Loucy (cell line): ENCODE data around the gene COL13A1.

Source experiments
- H2AFZ ChIP-seq: fragments of 200-600 bp; sonication (generic); 2 replicates; pipeline ENCODE4 v1.6.0; 2016; ENCODE audit warnings: antibody characterized with exemption, mild to moderate bottlenecking, low read length, moderate library complexity
- H3F3A ChIP-seq: fragments of 200-600 bp; 2 replicates; pipeline ENCODE4 v1.6.0; 2016; ENCODE audit warnings: antibody characterized with exemption, low read depth, mild to moderate bottlenecking
- H3K27me3 ChIP-seq: fragments of 200-600 bp; sonication (generic); 2 replicates; pipeline ENCODE4 v1.6.1; 2014; ENCODE audit warnings: low read length, mild to moderate bottlenecking; ENCODE audit not compliant: insufficient read depth, poor library complexity, severe bottlenecking
- H3K36me3 ChIP-seq: fragments of 200-600 bp; sonication (generic); 2 replicates; pipeline ENCODE4 v1.6.1; 2016; ENCODE audit warnings: low read length; ENCODE audit not compliant: insufficient read depth
- H3K4me1 ChIP-seq: fragments of 200-600 bp; sonication (generic); 2 replicates; pipeline ENCODE4 v1.5.1; 2014; ENCODE audit warnings: low read length, mild to moderate bottlenecking; ENCODE audit not compliant: insufficient read depth, poor library complexity, severe bottlenecking
- H3K4me2 ChIP-seq: fragments of 200-600 bp; sonication (generic); 2 replicates; pipeline ENCODE4 v1.6.0; 2014; ENCODE audit warnings: antibody characterized with exemption, low read length, low read depth, mild to moderate bottlenecking; ENCODE audit not compliant: poor library complexity, severe bottlenecking
- H3K4me3 ChIP-seq: fragments of 200-600 bp; sonication (generic); 2 replicates; pipeline ENCODE4 v1.5.1; 2014; ENCODE audit warnings: low read length, mild to moderate bottlenecking, mixed read lengths; ENCODE audit not compliant: poor library complexity, severe bottlenecking
- H3K79me2 ChIP-seq: fragments of 200-600 bp; sonication (generic); 2 replicates; pipeline ENCODE4 v1.6.1; 2014; ENCODE audit warnings: low read length; ENCODE audit not compliant: insufficient read depth
- H3K9ac ChIP-seq: fragments of 200-600 bp; sonication (generic); 2 replicates; pipeline ENCODE4 v1.6.0; 2014; ENCODE audit warnings: mild to moderate bottlenecking, low read depth, low read length, moderate library complexity; ENCODE audit not compliant: poor library complexity, severe bottlenecking
- H3K9me2 ChIP-seq: fragments of 200-600 bp; sonication (generic); replicated peaks from 2 replicates; pipeline ENCODE4 v1.6.1; 2016; ENCODE audit warnings: low read depth, low read length, mixed read lengths
- H3K9me3 ChIP-seq: fragments of 200-600 bp; sonication (generic); 2 replicates; pipeline ENCODE4 v1.6.1; 2014; ENCODE audit warnings: mild to moderate bottlenecking, antibody characterized with exemption, low read length, low read depth; ENCODE audit not compliant: insufficient read depth
- H4K20me1 ChIP-seq: fragments of 200-600 bp; sonication (generic); 2 replicates; pipeline ENCODE4 v1.6.0; 2014; ENCODE audit warnings: antibody characterized with exemption, low read length, mild to moderate bottlenecking; ENCODE audit not compliant: insufficient read depth, poor library complexity, severe bottlenecking
- EZH2phosphoT487 ChIP-seq: fragments of 200-600 bp; IDR thresholded peaks from 2 replicates; pipeline ENCODE4 v1.6.1; 2018; ENCODE audit warnings: antibody characterized with exemption, mild to moderate bottlenecking, moderate library complexity, borderline replicate concordance
- TF ChIP-seq, protein P1 (sequence below): fragments of 200-600 bp; sonication (generic); conservative IDR thresholded peaks from 2 replicates; pipeline ENCODE4 v1.5.1; 2014; ENCODE audit warnings: mild to moderate bottlenecking, antibody characterized with exemption, low read length

Gene COL13A1

DNA sequence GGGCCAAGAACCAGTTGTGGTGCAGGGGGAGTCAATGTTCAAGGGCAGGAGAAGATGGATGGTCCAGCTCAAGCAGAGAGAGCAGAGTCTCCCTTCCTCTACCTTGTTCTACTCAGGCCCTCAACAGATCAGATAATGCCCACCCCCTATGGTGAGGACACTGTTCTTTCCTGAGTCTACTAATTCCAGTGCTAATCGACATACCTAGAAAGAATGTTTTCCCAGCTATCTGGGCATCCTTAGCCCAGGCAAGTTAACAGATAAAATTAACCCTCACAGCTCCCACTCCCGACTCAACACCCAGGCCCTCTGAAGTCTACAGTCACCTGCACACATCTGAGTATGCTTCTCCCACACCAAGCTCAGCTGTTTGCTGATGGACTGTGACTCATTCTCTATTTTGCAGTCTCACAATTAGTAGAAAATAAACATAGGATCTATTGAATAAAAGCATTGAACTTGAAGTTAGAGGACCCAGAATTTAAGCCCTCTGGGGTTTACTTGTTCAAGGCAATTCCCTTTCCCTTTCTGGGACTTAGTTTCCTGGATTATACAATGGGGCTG is 17.1 kb downstream of the COL13A1 start:
- Histone ChIP-seq H3K4me2 (no peak overlapping the region), H4K20me1 (no peaks in the 10 kb centered on the region), H3K9me2 (no peaks in the 10 kb centered on the region)

DNA sequence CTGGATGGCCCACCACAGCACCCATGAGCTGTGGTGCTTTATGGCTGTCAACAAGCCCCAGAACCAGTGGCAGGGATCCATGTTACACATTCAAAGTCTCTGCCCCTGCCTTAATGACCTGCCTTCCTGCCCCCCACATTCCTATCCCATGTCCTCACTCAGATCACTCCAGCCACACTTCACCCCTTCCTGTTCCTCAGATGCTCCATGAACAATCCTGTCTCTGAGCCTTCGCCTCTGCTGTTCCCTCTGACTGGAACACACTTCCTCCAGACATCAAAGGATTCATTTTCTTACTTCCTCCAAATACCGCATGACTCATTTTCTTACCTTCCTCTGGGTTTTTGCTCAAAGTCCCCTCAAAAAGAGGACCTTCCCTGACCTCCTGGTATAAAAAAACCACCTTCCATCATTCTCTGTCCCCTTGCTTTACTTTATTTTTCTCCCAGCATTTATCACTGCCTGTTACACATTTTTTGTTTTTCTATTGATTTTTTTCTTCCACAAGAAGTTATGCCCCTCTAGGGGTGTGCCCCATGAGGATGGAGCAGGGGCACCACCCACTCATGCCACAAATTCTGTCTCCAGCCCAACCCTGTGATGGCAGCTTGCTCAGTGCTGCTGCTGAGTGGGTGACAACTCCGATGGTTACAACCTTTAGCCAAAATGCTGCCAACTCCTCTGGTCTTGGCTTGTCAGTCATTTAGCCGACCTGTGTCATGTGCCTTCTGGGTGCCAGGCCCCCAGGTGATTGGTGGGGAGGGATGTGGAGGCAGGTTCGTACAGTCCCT is 18.2 kb downstream of the COL13A1 start:
- H3K9ac ChIP-seq, result no peak overlapping the region
- H3K4me2 ChIP-seq, result no peak overlapping the region
- no peaks in the 10 kb centered on the region for H3K36me3 ChIP-seq
- H2AFZ ChIP-seq, result no peak overlapping the region
- no peaks in the 10 kb centered on the region for H3K79me2 ChIP-seq
- peaks cover 86% of the 10 kb centered on the region for H3K4me1 ChIP-seq
- H3K4me3 ChIP-seq, result no peak overlapping the region
- no peaks in the 10 kb centered on the region for H3K9me2 ChIP-seq
- H4K20me1 ChIP-seq, result no peaks in the 10 kb centered on the region
- H3F3A ChIP-seq, result no peaks in the 10 kb centered on the region
- TF ChIP-seq EZH2phosphoT487, result no peak
- TF ChIP-seq, protein P1, sequence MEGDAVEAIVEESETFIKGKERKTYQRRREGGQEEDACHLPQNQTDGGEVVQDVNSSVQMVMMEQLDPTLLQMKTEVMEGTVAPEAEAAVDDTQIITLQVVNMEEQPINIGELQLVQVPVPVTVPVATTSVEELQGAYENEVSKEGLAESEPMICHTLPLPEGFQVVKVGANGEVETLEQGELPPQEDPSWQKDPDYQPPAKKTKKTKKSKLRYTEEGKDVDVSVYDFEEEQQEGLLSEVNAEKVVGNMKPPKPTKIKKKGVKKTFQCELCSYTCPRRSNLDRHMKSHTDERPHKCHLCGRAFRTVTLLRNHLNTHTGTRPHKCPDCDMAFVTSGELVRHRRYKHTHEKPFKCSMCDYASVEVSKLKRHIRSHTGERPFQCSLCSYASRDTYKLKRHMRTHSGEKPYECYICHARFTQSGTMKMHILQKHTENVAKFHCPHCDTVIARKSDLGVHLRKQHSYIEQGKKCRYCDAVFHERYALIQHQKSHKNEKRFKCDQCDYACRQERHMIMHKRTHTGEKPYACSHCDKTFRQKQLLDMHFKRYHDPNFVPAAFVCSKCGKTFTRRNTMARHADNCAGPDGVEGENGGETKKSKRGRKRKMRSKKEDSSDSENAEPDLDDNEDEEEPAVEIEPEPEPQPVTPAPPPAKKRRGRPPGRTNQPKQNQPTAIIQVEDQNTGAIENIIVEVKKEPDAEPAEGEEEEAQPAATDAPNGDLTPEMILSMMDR, result no peak
- H3K9me3 ChIP-seq, result no peaks in the 10 kb centered on the region
- H3K27me3 ChIP-seq, result no peaks in the 10 kb centered on the region

More for the DNA sequence above, 17.1 kb downstream of the COL13A1 start:
- Histone ChIP-seq H3K4me3 (no peak overlapping the region), H3K4me1 (peaks cover 94% of the 10 kb centered on the region), H3K36me3 (no peaks in the 10 kb centered on the region), H3F3A (no peaks in the 10 kb centered on the region), H3K79me2 (no peaks in the 10 kb centered on the region), H3K9me3 (no peaks in the 10 kb centered on the region), H2AFZ (no peak overlapping the region), H3K9ac (no peak overlapping the region), H3K27me3 (no peaks in the 10 kb centered on the region)
- TF ChIP-seq EZH2phosphoT487, result no peak
- TF ChIP-seq, protein P1, result no peak

DNA sequence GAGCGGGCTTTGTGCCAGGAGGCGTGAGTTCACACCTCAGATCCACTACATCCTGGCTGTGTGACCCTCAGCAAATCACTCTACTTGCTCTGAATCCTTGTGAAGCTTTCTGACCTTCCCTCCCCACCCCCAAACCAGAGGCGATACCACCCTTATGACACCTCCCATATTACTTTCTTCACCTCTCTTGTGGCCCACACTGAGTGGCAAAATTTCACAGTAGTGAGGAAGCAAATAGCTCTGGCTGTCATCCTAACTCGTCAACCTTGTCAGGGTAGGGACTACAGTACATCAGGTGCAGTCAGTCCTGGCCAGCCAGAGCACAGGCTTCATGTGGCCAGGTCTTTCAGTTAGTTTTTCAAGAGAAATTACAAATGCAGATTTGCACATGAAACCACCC is 19.1 kb downstream of the COL13A1 start:
- no peaks in the 10 kb centered on the region for H3K79me2 ChIP-seq
- no peaks in the 10 kb centered on the region for H3K9me3 ChIP-seq
- H2AFZ ChIP-seq, result no peak overlapping the region
- H3K4me3 ChIP-seq, result no peak overlapping the region
- no peak overlapping the region for H3K4me2 ChIP-seq
- peaks cover 77% of the 10 kb centered on the region for H3K4me1 ChIP-seq
- H4K20me1 ChIP-seq, result no peaks in the 10 kb centered on the region
- no peaks in the 10 kb centered on the region for H3K36me3 ChIP-seq
- no peaks in the 10 kb centered on the region for H3F3A ChIP-seq
- TF ChIP-seq, protein P1, result no peak
- no peak overlapping the region for H3K9ac ChIP-seq
- no peaks in the 10 kb centered on the region for H3K9me2 ChIP-seq
- no peaks in the 10 kb centered on the region for H3K27me3 ChIP-seq
